ENCODE measurements around the gene OGN. TPM values are rescaled to one million over a fixed set of nuclear protein-coding genes. Genes with fewer than 3 reads are reported as not detected.

The OGN gene
- total and polyA plus RNA-seq, 2 experiments from 2014 or later = 16.7 to 43.5 TPM

DNA sequence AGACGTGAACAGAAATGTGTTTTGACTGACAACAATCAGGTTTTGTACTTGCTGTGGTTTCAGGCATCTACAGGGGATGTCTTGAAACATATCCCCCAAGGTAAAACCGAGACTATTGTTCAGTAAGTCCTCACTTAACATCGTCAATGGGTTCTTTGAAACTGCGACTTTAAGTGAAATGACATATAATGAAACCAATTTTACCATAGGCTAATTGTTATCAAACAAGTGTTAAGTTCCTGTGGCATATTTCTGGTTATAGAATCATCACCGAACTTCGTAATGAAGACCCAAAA lies 36.3 kb upstream of the OGN start:
- Histone ChIP-seq H3K4me2 (no peak overlapping the region), H4K20me1 (ENCODE audit: insufficient read depth, poor library complexity, severe bottlenecking) (no peaks in the 10 kb centered on the region), H3K36me3 (replicated peaks; ENCODE audit: insufficient read depth, low read depth) (no peaks in the 10 kb centered on the region), H3K9me2 (replicated peaks; ENCODE audit: insufficient read depth) (no peaks in the 10 kb centered on the region), H3K27me3 (no peaks in the 10 kb centered on the region), H3K79me2 (no peaks in the 10 kb centered on the region), H3K27ac (no peak overlapping the region), H3K4me3 (no peak overlapping the region), H3K9me3 (ENCODE audit: low read depth) (no peaks in the 10 kb centered on the region), H3K4me1 (ENCODE audit: insufficient read depth) (no peaks in the 10 kb centered on the region), H2AFZ (no peak overlapping the region)
- no peak for DNase-seq (ENCODE audit: low spot score)
- TF ChIP-seq EZH2 (IDR thresholded peaks at IDR 0.05; ENCODE audit: borderline replicate concordance) (no peak), EZH2phosphoT487 (IDR thresholded peaks at IDR 0.05; ENCODE audit: low read depth, severe bottlenecking, unreplicated experiment) (no peak), CTCF (IDR thresholded peaks at IDR 0.05; ENCODE audit: poor library complexity) (no peak)
- 88% methylated on average over 6 of the region's 6 CpGs for WGBS (ENCODE audit: low lambda C conversion rate, missing lambda C conversion rate)

- WGBS (ENCODE audit: low lambda C conversion rate, missing lambda C conversion rate) = 89% methylated on average over 5 of the region's 5 CpGs
- H3K9me3 ChIP-seq (ENCODE audit: low read depth) = no peaks in the 10 kb centered on the region
- H3K4me2 ChIP-seq = no peak overlapping the region
Observed at GRCh38 chr9:92439921-92440750, 35.8 kb upstream of the OGN start.

DNA sequence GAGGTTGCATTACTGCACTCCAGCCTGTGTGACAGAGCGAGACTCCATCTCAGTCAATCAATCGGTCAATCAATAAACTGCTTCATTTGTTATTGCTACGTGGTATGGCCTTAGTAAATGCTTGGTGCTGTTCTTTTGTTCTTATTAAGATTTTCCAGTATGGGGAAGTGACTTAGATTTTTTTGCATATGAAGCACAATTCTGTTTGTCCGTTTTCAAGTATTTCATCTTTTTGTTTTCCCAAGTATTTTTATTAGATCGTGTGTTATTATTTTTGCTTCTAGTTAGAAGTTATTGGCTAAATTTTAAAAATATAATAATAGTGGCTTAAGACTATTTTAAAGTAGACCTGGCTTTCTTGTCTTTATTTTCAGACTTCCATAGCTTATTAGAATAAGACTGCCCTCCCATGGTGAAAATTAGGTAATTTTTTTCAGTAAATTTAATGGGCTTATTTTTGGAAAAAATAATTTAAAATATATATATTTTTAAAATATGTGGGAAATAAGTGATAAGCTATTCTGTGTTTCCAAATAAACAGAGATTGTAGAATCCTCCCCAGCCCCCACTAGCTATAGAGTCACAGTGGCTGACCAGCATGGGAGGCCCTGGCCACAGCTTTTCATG lies 34.6 kb upstream of the OGN start:
- Histone ChIP-seq H3K36me3 (replicated peaks; ENCODE audit: insufficient read depth, low read depth) (no peaks in the 10 kb centered on the region), H3K4me2 (no peak overlapping the region), H2AFZ (no peak overlapping the region), H3K4me1 (ENCODE audit: insufficient read depth) (no peaks in the 10 kb centered on the region), H3K9me2 (replicated peaks; ENCODE audit: insufficient read depth) (no peaks in the 10 kb centered on the region), H3K4me3 (no peak overlapping the region), H3K27ac (no peak overlapping the region), H3K27me3 (no peaks in the 10 kb centered on the region), H4K20me1 (ENCODE audit: insufficient read depth, poor library complexity, severe bottlenecking) (no peaks in the 10 kb centered on the region), H3K9me3 (ENCODE audit: low read depth) (no peaks in the 10 kb centered on the region), H3K79me2 (no peaks in the 10 kb centered on the region)
- peak; percentile 16 for DNase-seq (ENCODE audit: low spot score)
- TF ChIP-seq EZH2 (IDR thresholded peaks at IDR 0.05; ENCODE audit: borderline replicate concordance) (no peak), CTCF (IDR thresholded peaks at IDR 0.05; ENCODE audit: poor library complexity) (peak; percentile 64)
- WGBS (ENCODE audit: low lambda C conversion rate, missing lambda C conversion rate) = 88% methylated on average over 5 of the region's 5 CpGs

More at GRCh38 chr9:92439921-92440750, 35.8 kb upstream of the OGN start:
- Histone ChIP-seq H3K9me2 (replicated peaks; ENCODE audit: insufficient read depth) (no peaks in the 10 kb centered on the region), H3K79me2 (no peaks in the 10 kb centered on the region), H2AFZ (no peak overlapping the region), H4K20me1 (ENCODE audit: insufficient read depth, poor library complexity, severe bottlenecking) (no peaks in the 10 kb centered on the region), H3K4me1 (ENCODE audit: insufficient read depth) (no peaks in the 10 kb centered on the region), H3K4me3 (no peak overlapping the region), H3K27ac (no peak overlapping the region), H3K27me3 (no peaks in the 10 kb centered on the region), H3K36me3 (replicated peaks; ENCODE audit: insufficient read depth, low read depth) (no peaks in the 10 kb centered on the region)
- no peak for TF ChIP-seq EZH2phosphoT487 (IDR thresholded peaks at IDR 0.05; ENCODE audit: low read depth, severe bottlenecking, unreplicated experiment)
- TF ChIP-seq EZH2 (IDR thresholded peaks at IDR 0.05; ENCODE audit: borderline replicate concordance) = no peak
- TF ChIP-seq CTCF (IDR thresholded peaks at IDR 0.05; ENCODE audit: poor library complexity) = no peak
- DNase-seq (ENCODE audit: low spot score) = no peak
